Upper lobe of left lung (tissue), 4 donors: ENCODE measurements around the gene STRBP.

Experiments
- CTCF ChIP-seq, 6 experiments: fragments of 450-650 bp in 4 of 6; fragments of 200-600 bp in 2 of 6; sonication (generic) in 2 of 6; IDR thresholded peaks; one replicate each; pipeline ENCODE4 v1.5.1; 2016 to 2019; ENCODE audit warnings: antibody characterized with exemption in 6 of 6
- POLR2A ChIP-seq, 4 donors: fragments of 450-650 bp; IDR thresholded peaks; one replicate each; pipeline ENCODE4 v1.5.1; 2016 to 2017; ENCODE audit warnings: antibody characterized with exemption in 4 of 4, mild to moderate bottlenecking in 2 of 4
- POLR2AphosphoS5 ChIP-seq, 2 donors: sonication (generic); formaldehyde crosslinking; IDR thresholded peaks; one replicate each; pipeline ENCODE4 v1.5.1; 2017; ENCODE audit warnings: antibody characterized with exemption in 2 of 2

GRCh38 chr9:123112015-123112975 is 156.1 kb downstream of the STRBP start:
- TF ChIP-seq POLR2A (IDR thresholded peaks at IDR 0.05) (no peak), POLR2AphosphoS5 (IDR thresholded peaks at IDR 0.05) (no peak), CTCF (IDR thresholded peaks at IDR 0.05) (no peak)
